HUES64 (cell line): ENCODE results near the gene PSMB3.

Experiments
- H3K27ac ChIP-seq: 2 replicates; pipeline ENCODE4 v1.7.0; 2013; ENCODE audit warnings: low read depth, low read length, inconsistent platforms
- H3K27me3 ChIP-seq: 2 replicates; pipeline ENCODE4 v1.6.1; 2013; ENCODE audit warnings: mild to moderate bottlenecking, low read length; ENCODE audit not compliant: insufficient read depth
- H3K36me3 ChIP-seq: 2 replicates; pipeline ENCODE4 v1.6.1; 2013; ENCODE audit warnings: mild to moderate bottlenecking, low read length; ENCODE audit not compliant: insufficient read depth
- H3K4me1 ChIP-seq: 2 replicates; pipeline ENCODE4 v1.6.1; 2013; ENCODE audit warnings: mild to moderate bottlenecking, low read length, moderate library complexity; ENCODE audit not compliant: insufficient read depth
- H3K4me3 ChIP-seq: 2 replicates; pipeline ENCODE4 v1.5.1; 2013; ENCODE audit warnings: mild to moderate bottlenecking, low read length, moderate library complexity
- H3K9ac ChIP-seq: 2 replicates; pipeline ENCODE4 v1.6.1; 2013; ENCODE audit warnings: mild to moderate bottlenecking, low read depth, low read length
- H3K9me3 ChIP-seq: 2 replicates; pipeline ENCODE4 v1.6.1; 2013; ENCODE audit warnings: low read depth, low read length; ENCODE audit not compliant: insufficient read depth
- WGBS: fragments of 150-250, 120-280 bp; methylation state at CpG from one replicate; pipeline ENCODE4 v1.1.7; 2013; ENCODE audit warnings: missing lambda C conversion rate; 5-methylcytosine and 5-hydroxymethylcytosine counted together

The PSMB3 gene

DNA sequence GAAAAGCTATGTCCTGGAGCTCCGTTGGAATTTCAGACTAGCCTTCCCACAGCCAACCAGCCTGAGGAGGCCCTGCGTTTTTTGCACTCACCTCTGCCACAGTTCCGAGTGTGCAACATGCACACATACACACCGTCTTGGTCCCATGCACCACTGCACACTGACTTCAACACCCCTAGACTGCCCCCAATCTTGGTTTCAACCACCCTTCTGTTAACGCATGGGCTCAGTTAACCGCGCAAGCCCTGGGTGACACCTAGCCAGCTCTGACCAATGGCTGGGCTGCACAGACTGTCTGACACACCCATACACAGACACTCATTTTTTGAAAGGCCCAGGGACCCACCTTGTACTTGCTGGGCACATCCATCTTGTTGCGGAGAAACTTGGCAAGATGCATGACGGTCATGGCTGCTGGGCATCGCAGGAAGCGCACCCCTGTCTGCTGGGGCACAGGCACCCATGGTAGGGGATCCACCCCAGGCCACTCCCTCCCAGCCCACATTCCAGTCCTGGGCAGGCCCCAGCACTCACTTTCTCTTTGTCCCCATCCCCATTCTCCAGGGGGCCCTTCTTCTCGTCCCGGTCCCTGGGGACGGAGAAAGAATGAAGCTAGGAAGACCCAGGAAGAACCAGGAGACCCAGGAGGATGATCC is 14.4 kb upstream of the PSMB3 start:
- Histone ChIP-seq H3K4me3 (no peak overlapping the region), H3K36me3 (peaks cover 56% of the 10 kb centered on the region), H3K27me3 (no peaks in the 10 kb centered on the region), H3K9me3 (no peaks in the 10 kb centered on the region), H3K4me1 (0 out of 2 replicates have a peak, but pooled peaks cover under 1% of the 10 kb centered on the region), H3K27ac (no peak overlapping the region), H3K9ac (no peak overlapping the region)
- WGBS = 95% methylated on average over 14 of the region's 14 CpGs

DNA sequence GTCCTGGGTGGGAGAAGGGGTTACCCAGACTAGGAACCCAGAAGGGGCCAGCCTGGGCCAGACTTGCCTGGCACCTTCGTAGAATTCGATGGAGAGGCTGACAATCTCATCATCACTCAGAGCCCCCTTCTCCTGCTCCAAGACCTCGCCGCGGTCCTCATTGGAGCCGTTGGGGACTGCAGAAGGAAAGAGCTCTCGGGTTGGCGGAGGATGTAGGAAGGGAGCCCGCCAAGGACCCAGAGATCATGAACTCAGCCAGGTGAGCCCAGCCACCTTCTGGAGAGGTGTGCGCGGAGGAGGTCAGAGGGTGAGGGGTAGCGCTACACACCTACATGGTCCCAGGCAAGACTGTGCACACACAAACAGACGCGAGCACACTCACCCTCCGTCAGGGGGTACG is 13.9 kb upstream of the PSMB3 start:
- peaks cover 4% of the 10 kb centered on the region; the same call in 1 of the 2 replicates for H3K4me1 ChIP-seq
- no peak overlapping the region for H3K27ac ChIP-seq
- no peaks in the 10 kb centered on the region for H3K9me3 ChIP-seq
- H3K4me3 ChIP-seq = no peak overlapping the region
- 98% methylated on average over 16 of the region's 16 CpGs for WGBS
- H3K36me3 ChIP-seq = peaks cover 53% of the 10 kb centered on the region
- H3K9ac ChIP-seq = no peak overlapping the region
- H3K27me3 ChIP-seq = no peaks in the 10 kb centered on the region

DNA sequence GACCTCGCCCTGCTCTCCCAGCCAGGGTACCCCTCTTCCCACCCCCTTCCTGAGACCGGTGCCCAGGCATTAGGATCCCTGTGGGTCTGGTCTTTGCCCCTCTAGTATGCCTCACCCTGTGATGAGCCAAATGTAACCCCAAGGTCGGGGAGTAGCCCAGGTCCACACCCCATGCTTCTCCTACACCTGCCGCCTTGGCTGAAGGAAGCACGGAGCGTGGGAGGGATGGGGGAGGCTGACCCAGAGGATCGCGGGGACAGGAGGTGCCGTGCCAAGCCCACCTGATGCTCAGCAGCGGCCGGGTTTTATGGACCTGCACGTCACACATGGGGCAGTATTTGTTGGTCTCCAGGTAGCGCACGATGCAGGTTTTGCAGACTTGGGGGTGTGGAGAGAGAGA is 13.2 kb upstream of the PSMB3 start:
- Histone ChIP-seq H3K4me1 (peaks cover 9% of the 10 kb centered on the region; the same call in 1 of the 2 replicates), H3K27ac (no peak overlapping the region), H3K4me3 (no peak overlapping the region), H3K36me3 (peaks cover 47% of the 10 kb centered on the region), H3K9ac (no peak overlapping the region), H3K27me3 (no peaks in the 10 kb centered on the region), H3K9me3 (no peaks in the 10 kb centered on the region)
- whole genome bisulfite sequencing = 97% methylated on average over 14 of the region's 14 CpGs

GRCh38 chr17:38740044-38740443 is 12.5 kb upstream of the PSMB3 start:
- Histone ChIP-seq H3K4me3 (no peak overlapping the region), H3K27me3 (no peaks in the 10 kb centered on the region), H3K9me3 (no peaks in the 10 kb centered on the region), H3K9ac (no peak overlapping the region), H3K4me1 (peaks cover 13% of the 10 kb centered on the region; the same call in 1 of the 2 replicates), H3K27ac (no peak overlapping the region), H3K36me3 (peaks cover 41% of the 10 kb centered on the region)
- WGBS = 96% methylated on average over 19 of the region's 19 CpGs

DNA sequence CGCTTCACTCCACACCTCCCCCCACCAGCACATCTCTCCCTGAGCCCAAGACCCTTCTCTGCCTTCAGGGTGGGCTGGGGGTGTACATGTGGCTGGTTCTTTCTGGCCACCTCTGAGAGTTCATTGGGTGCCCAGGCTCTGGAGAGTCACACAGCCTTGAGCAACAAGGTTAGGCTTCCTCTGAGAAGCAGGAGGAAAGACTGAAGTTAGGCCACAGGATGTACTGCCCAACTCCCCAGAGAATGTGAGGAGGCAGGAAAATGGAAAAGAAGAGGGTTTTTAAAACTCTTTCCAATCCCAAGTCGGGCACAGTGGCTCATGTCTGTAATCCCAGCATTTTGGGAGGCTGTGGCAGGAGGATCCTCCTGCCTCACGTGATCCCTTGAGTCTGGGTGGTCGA is 11.7 kb upstream of the PSMB3 start:
- H3K27me3 ChIP-seq = no peaks in the 10 kb centered on the region
- no peak overlapping the region for H3K4me3 ChIP-seq
- peaks cover 37% of the 10 kb centered on the region for H3K36me3 ChIP-seq
- H3K27ac ChIP-seq = no peak overlapping the region
- 94% methylated on average over 4 of the region's 4 CpGs for WGBS
- H3K9me3 ChIP-seq = no peaks in the 10 kb centered on the region
- H3K4me1 ChIP-seq = peaks cover 18% of the 10 kb centered on the region
- H3K9ac ChIP-seq = no peak overlapping the region

DNA sequence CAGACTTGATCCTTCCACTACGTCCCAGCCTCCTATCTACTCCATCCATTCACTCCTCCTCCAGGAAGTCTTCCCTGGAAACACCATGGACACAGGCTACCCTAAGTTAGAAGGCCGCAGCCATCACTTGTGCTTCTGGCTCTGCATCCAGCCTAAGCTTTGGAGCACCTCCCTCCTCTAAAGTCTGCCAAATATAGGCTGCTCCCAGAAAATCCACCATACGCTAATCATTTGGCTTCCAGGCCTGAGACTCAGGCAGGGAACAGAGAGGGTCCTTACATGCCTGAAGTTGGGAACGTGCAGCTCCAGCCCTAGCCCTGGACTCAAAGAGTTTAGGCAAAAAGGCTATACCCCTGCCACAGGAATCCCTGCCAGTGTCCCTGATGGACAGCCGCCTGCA is 11.1 kb upstream of the PSMB3 start:
- peaks cover 24% of the 10 kb centered on the region for H3K4me1 ChIP-seq
- H3K27me3 ChIP-seq = no peaks in the 10 kb centered on the region
- no peaks in the 10 kb centered on the region for H3K9me3 ChIP-seq
- WGBS = 90% methylated on average over 5 of the region's 5 CpGs
- H3K4me3 ChIP-seq = no peak overlapping the region
- H3K9ac ChIP-seq = no peak overlapping the region
- H3K27ac ChIP-seq = no peak overlapping the region
- peaks cover 31% of the 10 kb centered on the region for H3K36me3 ChIP-seq

DNA sequence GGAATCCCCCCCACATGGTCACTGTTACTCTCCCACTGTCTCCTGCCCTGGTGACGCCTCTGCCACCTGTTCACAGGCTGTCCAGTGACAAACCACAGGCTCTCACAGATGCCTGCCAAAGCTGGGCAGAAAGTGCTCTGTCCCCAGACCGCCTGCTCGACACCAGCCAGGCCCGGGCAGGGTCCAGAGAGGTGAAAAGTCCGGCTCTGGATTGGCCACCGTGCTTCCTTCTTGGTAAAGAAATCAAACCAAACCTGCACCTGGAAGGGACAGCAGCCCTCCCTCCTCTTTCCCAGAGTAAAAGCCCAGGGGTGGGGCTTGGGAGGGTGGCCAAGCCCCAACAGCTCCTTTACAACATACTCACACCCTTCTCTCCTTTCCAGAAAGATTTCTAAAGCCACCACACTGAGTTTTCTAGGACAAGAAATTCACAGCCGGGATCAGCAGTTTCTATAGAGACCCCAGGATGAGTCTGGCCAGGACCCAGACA is 10.6 kb upstream of the PSMB3 start:
- H3K9ac ChIP-seq = no peak overlapping the region

GRCh38 chr17:38742411-38743308 is 9.9 kb upstream of the PSMB3 start:
- H3K9ac ChIP-seq = no peak overlapping the region; the same call in 1 of the 2 replicates
- H3K9me3 ChIP-seq = no peaks in the 10 kb centered on the region
- H3K4me3 ChIP-seq = no peak overlapping the region
- no peaks in the 10 kb centered on the region for H3K27me3 ChIP-seq
- no peak overlapping the region for H3K27ac ChIP-seq
- 93% methylated on average over 22 of the region's 22 CpGs for WGBS
- H3K36me3 ChIP-seq = peaks cover 25% of the 10 kb centered on the region
- H3K4me1 ChIP-seq = peaks cover 27% of the 10 kb centered on the region

More for the DNA sequence above, 10.6 kb upstream of the PSMB3 start:
- Histone ChIP-seq H3K4me1 (peaks cover 27% of the 10 kb centered on the region), H3K27me3 (no peaks in the 10 kb centered on the region), H3K4me3 (no peak overlapping the region), H3K36me3 (peaks cover 31% of the 10 kb centered on the region), H3K27ac (no peak overlapping the region), H3K9me3 (no peaks in the 10 kb centered on the region)
- WGBS = 92% methylated on average over 7 of the region's 7 CpGs

DNA sequence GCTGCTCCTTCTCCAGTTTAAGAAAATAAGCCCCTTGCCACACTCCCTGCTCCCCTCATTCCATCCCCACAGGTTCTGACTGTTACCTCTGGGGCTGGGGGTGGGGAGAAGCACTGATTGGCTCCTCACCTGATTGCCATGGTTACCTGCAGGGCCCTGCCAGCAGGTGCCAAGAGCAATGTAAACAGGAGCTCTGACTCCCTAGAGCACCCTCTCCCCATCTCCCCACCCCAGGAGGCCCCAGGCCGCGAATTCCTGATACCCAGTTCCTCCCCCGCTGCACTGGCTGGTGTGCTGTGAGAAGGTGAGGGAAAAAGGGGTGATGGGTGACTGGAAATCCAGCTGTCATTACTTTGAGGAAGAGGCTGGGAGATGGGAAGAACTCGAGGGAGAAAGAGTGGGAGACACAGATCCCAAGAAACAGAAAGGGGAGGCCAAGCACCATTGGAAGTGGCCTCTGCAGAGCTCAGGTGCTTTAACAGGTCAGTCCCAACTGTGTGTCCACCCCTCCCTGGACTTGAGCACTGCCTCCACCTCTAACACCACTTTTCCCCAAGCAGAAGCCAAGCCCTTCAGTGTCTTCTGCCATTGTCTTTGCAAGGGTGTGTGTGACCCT is 8.9 kb upstream of the PSMB3 start:
- Histone ChIP-seq H3K36me3 (peaks cover 15% of the 10 kb centered on the region), H3K4me1 (peaks cover 27% of the 10 kb centered on the region), H3K4me3 (no peak overlapping the region), H3K27me3 (no peaks in the 10 kb centered on the region), H3K9me3 (no peaks in the 10 kb centered on the region), H3K27ac (no peak overlapping the region), H3K9ac (no peak overlapping the region)
- 70% methylated on average over 4 of the region's 4 CpGs for WGBS

GRCh38 chr17:38745545-38745944 is 7.0 kb upstream of the PSMB3 start:
- WGBS = 35% methylated on average over 4 of the region's 4 CpGs
- Histone ChIP-seq H3K4me1 (peaks cover 30% of the 10 kb centered on the region), H3K4me3 (peak overlapping the region; percentile 91; the same call in 1 of the 2 replicates), H3K9me3 (no peaks in the 10 kb centered on the region), H3K27ac (no peak overlapping the region), H3K27me3 (no peaks in the 10 kb centered on the region), H3K9ac (no peak overlapping the region), H3K36me3 (no peaks in the 10 kb centered on the region; the same call in 1 of the 2 replicates)
